Measurements from ENCODE around the gene TECPR2. TPM values are rescaled to one million over a fixed set of nuclear protein-coding genes. Genes with fewer than 3 reads are reported as not detected.

The TECPR2 gene
- total RNA-seq, 3 donors from 2014 or later: 19.8 to 25.2 (median 19.9) TPM

- Histone ChIP-seq H3K9me3 (no peaks in the 10 kb centered on the region), H3K27ac (peak overlapping the region; percentile 30 to 75), H3K27me3 (no peaks in the 10 kb centered on the region), H3K4me1 (peaks cover 0 to 3% of the 10 kb centered on the region in 2 donors), H3K36me3 (no peaks in the 10 kb centered on the region), H3K4me3 (no peak overlapping the region)
- intact Hi-C loops (cut with DNase I; ENCODE audit: low total_unique reads): no loop called here
- DNase-seq (ENCODE audit: low spot score in 2 of 2): no peak
- TF ChIP-seq POLR2AphosphoS5 (IDR thresholded peaks at IDR 0.05) (no peak), CTCF (IDR thresholded peaks at IDR 0.05) (no peak), POLR2A (IDR thresholded peaks at IDR 0.05) (no peak)
These were observed 123.2 kb downstream of the TECPR2 start for GRCh38 chr14:102485693-102486512.

GRCh38 chr14:102486513-102487203 is 123.9 kb downstream of the TECPR2 start:
- intact Hi-C loops (cut with DNase I; ENCODE audit: low total_unique reads): no loop called here
- peak overlapping the region; percentile 30 to 75 for H3K27ac ChIP-seq
- peaks cover 0 to 3% of the 10 kb centered on the region in 2 donors for H3K4me1 ChIP-seq
- no peak overlapping the region for H3K4me3 ChIP-seq
- no peaks in the 10 kb centered on the region for H3K9me3 ChIP-seq
- no peak for DNase-seq (ENCODE audit: low spot score in 2 of 2)
- TF ChIP-seq POLR2AphosphoS5 (IDR thresholded peaks at IDR 0.05) (no peak), POLR2A (IDR thresholded peaks at IDR 0.05) (no peak), CTCF (IDR thresholded peaks at IDR 0.05) (no peak)
- H3K27me3 ChIP-seq: no peaks in the 10 kb centered on the region
- H3K36me3 ChIP-seq: no peaks in the 10 kb centered on the region

DNA sequence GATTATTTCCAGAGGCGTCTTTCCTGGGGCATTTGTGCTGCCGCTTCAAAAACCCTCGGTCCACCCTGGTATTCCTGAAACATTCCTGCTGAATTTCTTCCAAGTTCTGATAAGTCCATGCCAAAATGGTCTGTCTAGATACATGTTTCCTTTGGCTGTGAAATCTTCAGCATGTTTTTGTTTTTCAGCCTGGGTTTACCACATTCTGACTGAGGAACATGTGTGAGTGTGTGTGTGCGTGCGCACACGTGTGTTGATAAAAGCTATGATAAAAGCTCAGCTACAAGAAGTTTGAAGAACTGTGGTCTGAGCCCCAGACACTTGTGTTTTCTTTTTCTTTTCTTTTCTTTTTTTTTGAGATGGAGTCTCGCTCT is 124.5 kb downstream of the TECPR2 start:
- TF ChIP-seq POLR2A (IDR thresholded peaks at IDR 0.05): no peak
- TF ChIP-seq CTCF (IDR thresholded peaks at IDR 0.05): no peak
- TF ChIP-seq POLR2AphosphoS5 (IDR thresholded peaks at IDR 0.05): no peak
- intact Hi-C loops (cut with DNase I; ENCODE audit: low total_unique reads): no loop called here

GRCh38 chr14:102490456-102490855 is 127.7 kb downstream of the TECPR2 start:
- H3K9me3 ChIP-seq: no peaks in the 10 kb centered on the region
- no peaks in the 10 kb centered on the region for H3K36me3 ChIP-seq
- H3K27me3 ChIP-seq: no peaks in the 10 kb centered on the region
- no peak for DNase-seq (ENCODE audit: low spot score in 2 of 2)
- no peak overlapping the region for H3K27ac ChIP-seq
- intact Hi-C loops (cut with DNase I; ENCODE audit: low total_unique reads): no loop called here
- peaks cover 0 to 3% of the 10 kb centered on the region in 2 donors for H3K4me1 ChIP-seq
- H3K4me3 ChIP-seq: no peak overlapping the region
- no peak for TF ChIP-seq POLR2AphosphoS5 (IDR thresholded peaks at IDR 0.05)
- no peak for TF ChIP-seq CTCF (IDR thresholded peaks at IDR 0.05)
- no peak for TF ChIP-seq POLR2A (IDR thresholded peaks at IDR 0.05)

More for the DNA sequence above, 124.5 kb downstream of the TECPR2 start:
- H3K27ac ChIP-seq: peak overlapping the region; percentile 30 to 75
- no peaks in the 10 kb centered on the region for H3K9me3 ChIP-seq
- H3K4me1 ChIP-seq: peaks cover 0 to 3% of the 10 kb centered on the region in 2 donors
- no peak for DNase-seq (ENCODE audit: low spot score in 2 of 2)
- no peaks in the 10 kb centered on the region for H3K36me3 ChIP-seq
- no peak overlapping the region for H3K4me3 ChIP-seq
- H3K27me3 ChIP-seq: no peaks in the 10 kb centered on the region

DNA sequence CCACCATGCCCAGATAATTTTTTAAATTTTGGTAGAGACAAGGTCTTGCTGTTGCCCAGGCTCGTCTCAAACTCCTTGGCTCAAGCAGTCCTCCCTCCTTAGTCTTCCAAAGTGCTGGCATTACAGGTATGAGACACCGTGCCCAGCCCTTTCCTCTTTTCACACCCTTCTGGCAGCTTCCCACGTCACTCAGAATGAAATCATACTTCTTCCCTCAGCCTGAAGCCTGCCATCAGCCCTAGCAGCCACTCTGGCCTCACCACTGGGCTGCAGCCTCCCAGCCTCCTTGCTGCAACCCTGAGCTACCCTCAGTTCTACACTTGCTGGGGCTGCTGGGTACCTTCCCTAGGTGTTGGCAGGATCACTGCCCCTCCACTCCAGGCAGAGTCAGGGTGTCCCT is 128.6 kb downstream of the TECPR2 start:
- no peak for DNase-seq (ENCODE audit: low spot score in 2 of 2)
- no peak for TF ChIP-seq POLR2A (IDR thresholded peaks at IDR 0.05)
- no peak for TF ChIP-seq CTCF (IDR thresholded peaks at IDR 0.05)
- TF ChIP-seq POLR2AphosphoS5 (IDR thresholded peaks at IDR 0.05): no peak
- intact Hi-C loops (cut with DNase I; ENCODE audit: low total_unique reads): no loop called here

More for the DNA sequence above, 128.6 kb downstream of the TECPR2 start:
- Histone ChIP-seq H3K4me1 (peaks cover 0 to 3% of the 10 kb centered on the region in 2 donors), H3K36me3 (no peaks in the 10 kb centered on the region), H3K27ac (no peak overlapping the region), H3K4me3 (no peak overlapping the region), H3K27me3 (no peaks in the 10 kb centered on the region), H3K9me3 (no peaks in the 10 kb centered on the region)

Data from breast epithelium (tissue), 4 donors.